ENCODE results near the gene MILR1.

DNA sequence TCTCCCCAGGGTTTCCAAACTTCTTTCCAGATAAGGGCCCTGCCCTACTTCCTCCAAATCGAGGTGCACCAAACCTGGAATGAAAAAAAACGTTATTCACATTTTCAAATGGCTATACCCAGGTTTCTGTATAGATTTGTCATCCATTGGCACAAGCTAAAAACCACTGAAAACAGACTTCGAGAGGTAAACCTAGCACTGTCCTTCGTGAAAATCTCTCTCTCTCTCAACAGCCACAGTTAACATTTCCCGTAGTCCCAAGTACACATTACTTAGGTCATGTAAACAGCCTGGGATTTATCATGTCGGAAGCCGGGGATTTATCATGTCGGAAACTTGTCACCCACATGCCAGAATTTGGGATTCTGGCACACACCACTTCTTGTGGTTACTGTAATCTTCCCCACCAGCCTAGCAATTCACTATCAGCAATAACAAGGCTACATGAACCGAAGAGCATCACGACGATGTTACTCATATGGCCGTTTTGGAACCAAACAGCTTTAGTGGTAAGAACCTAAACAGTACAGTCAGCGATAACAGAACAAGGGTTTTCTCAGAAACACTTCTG is 55.9 kb downstream of the MILR1 start:
- TF ChIP-seq POLR2A (IDR thresholded peaks at IDR 0.05; ENCODE audit: low read depth, low read length) (no peak), POLR2AphosphoS5 (IDR thresholded peaks at IDR 0.05; ENCODE audit: insufficient read depth, low read depth, low read length) (no peak), FOS (IDR thresholded peaks at IDR 0.05; ENCODE audit: borderline replicate concordance, insufficient read depth, low read length) (peak; percentile 8), MAX (IDR thresholded peaks at IDR 0.05; ENCODE audit: insufficient read depth, insufficient read length) (no peak)
- TF ChIP-seq, protein P1, sequence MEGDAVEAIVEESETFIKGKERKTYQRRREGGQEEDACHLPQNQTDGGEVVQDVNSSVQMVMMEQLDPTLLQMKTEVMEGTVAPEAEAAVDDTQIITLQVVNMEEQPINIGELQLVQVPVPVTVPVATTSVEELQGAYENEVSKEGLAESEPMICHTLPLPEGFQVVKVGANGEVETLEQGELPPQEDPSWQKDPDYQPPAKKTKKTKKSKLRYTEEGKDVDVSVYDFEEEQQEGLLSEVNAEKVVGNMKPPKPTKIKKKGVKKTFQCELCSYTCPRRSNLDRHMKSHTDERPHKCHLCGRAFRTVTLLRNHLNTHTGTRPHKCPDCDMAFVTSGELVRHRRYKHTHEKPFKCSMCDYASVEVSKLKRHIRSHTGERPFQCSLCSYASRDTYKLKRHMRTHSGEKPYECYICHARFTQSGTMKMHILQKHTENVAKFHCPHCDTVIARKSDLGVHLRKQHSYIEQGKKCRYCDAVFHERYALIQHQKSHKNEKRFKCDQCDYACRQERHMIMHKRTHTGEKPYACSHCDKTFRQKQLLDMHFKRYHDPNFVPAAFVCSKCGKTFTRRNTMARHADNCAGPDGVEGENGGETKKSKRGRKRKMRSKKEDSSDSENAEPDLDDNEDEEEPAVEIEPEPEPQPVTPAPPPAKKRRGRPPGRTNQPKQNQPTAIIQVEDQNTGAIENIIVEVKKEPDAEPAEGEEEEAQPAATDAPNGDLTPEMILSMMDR (IDR thresholded peaks at IDR 0.05; ENCODE audit: extremely low read depth in 1 of 2, insufficient read depth in 1 of 2, low read depth in 1 of 2, low read length in 2 of 2) = no peak

Measured in endothelial cell of umbilical vein (primary cell).